ENCODE measurements around the gene PTPN4.

DNA sequence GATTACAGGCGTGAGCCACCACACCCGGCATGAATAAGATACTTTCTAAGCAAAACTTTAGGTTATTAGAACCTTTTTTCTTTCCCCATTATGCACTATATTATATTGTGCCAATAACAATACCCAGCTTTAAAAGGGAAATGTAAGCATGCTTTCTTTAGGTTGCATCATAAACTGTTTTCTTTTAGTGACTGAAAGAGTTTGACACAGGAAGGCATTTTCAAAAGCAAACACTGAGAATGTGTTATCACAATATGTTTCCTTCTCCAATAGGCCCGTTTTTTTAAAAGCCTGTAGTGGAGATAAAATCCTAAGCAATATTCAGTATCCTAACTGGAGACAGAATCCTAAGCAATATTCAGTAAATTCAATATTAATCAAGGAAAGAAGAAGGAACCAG lies 236.4 kb downstream of the PTPN4 start:
- TF ChIP-seq CTCF (IDR thresholded peaks at IDR 0.05) = no peak
- TF ChIP-seq POLR2A (IDR thresholded peaks at IDR 0.05) = no peak
- no peak for TF ChIP-seq EP300 (IDR thresholded peaks at IDR 0.05)

Measured in ovary (tissue), 3 donors.